HCT116 (cell line): ENCODE data around the gene C19orf44.
"Not testable (repeated sequence)": the region's sequence is repeated elsewhere in the genome, so short reads cannot be mapped to it uniquely, and the experiment has no call there.

Experiments
- CEBPB ChIP-seq: IDR thresholded peaks from 2 replicates; pipeline ENCODE4 v1.6.1; 2012; ENCODE audit warnings: low read depth
- EZH2 ChIP-seq: fragments of 200-600 bp; sonication (generic); IDR thresholded peaks from 2 replicates; pipeline ENCODE4 v1.6.1; 2017; ENCODE audit warnings: antibody characterized with exemption, mixed run types
- FOSL1 ChIP-seq: IDR thresholded peaks from 2 replicates; pipeline ENCODE4 v1.6.1; 2012; ENCODE audit warnings: low read depth
- JUND ChIP-seq: IDR thresholded peaks from 2 replicates; pipeline ENCODE4 v1.6.1; 2012
- POLR2A ChIP-seq: IDR thresholded peaks from 2 replicates; pipeline ENCODE4 v1.7.0; 2011; ENCODE audit warnings: borderline replicate concordance; ENCODE audit not compliant: insufficient read depth, insufficient read length; ENCODE audit errors: extremely low read depth
- POLR2AphosphoS5 ChIP-seq: IDR thresholded peaks from 2 replicates; pipeline ENCODE4 v1.6.1; 2011; ENCODE audit warnings: mild to moderate bottlenecking, low read depth, low read length, moderate library complexity
- RAD21 ChIP-seq: IDR thresholded peaks from 2 replicates; pipeline ENCODE4 v1.6.1; 2012; ENCODE audit warnings: low read depth, mild to moderate bottlenecking
- TCF7L2 ChIP-seq: IDR thresholded peaks from 2 replicates; pipeline ENCODE4 v1.7.0; 2011; ENCODE audit warnings: borderline replicate concordance, inconsistent platforms; ENCODE audit not compliant: insufficient read depth, insufficient read length; ENCODE audit errors: extremely low read depth
- YY1 ChIP-seq: IDR thresholded peaks from 2 replicates; pipeline ENCODE4 v1.6.1; 2011; ENCODE audit warnings: low read length, low read depth, moderate library complexity, mild to moderate bottlenecking; ENCODE audit not compliant: insufficient replicate concordance; ENCODE audit errors: extremely low read depth
- ZNF274 ChIP-seq: fragments of 200-500 bp; sonication (Bioruptor generic); IDR thresholded peaks from 2 replicates; pipeline ENCODE4 v1.6.1; 2014; ENCODE audit warnings: mild to moderate bottlenecking, low read depth, low read length, inconsistent platforms
- TF ChIP-seq, protein P1 (sequence below): IDR thresholded peaks from 2 replicates; pipeline ENCODE4 v1.6.1; 2011; ENCODE audit warnings: mild to moderate bottlenecking, low read length, moderate library complexity; ENCODE audit not compliant: insufficient replicate concordance; ENCODE audit errors: extremely low read depth
- TF ChIP-seq, protein P2 (sequence below), 3 experiments: fragments of 200-600 bp in 1 of 3; sonication (generic) in 1 of 3; IDR thresholded peaks in 2 of 3; conservative IDR thresholded peaks in 1 of 3; 2 replicates each; pipeline ENCODE4 v1.5.1; 2012 to 2017; ENCODE audit warnings: low read depth in 2 of 3, low read length in 2 of 3, antibody characterized with exemption in 1 of 3, borderline replicate concordance in 1 of 3, control low read depth in 1 of 3, mild to moderate bottlenecking in 1 of 3, mixed read lengths in 1 of 3, mixed run types in 1 of 3, moderate library complexity in 1 of 3; ENCODE audit not compliant: insufficient read depth in 1 of 3
- TF ChIP-seq, protein P3 (sequence below): IDR thresholded peaks from 2 replicates; pipeline ENCODE4 v1.6.1; 2012
- TF ChIP-seq, protein P4 (sequence below): IDR thresholded peaks from 2 replicates; pipeline ENCODE4 v1.6.1; 2012

DNA sequence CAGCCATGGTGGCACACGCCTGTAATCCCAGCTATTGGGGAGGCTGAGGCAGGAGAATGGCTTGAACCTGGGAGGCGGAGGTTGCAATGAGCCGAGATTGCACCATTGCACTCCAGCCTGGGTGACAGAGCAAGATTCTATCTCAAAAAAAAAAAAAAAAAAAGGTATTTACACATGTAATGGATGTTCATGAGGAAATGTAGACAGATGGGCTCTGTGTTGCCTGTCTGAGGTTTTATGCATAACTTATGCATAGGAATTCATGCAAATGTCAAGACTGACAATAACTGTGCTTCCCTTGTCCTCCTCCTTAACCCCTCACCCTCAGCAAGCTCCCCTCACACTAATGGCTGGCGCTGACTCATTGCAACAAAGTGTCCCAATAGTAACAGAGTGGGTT is 9.7 kb upstream of the C19orf44 start:
- not testable (repeated sequence) for TF ChIP-seq FOSL1, EZH2, RAD21, POLR2A, POLR2AphosphoS5, YY1, ZNF274, JUND, CEBPB, TCF7L2
- TF ChIP-seq, protein P1, sequence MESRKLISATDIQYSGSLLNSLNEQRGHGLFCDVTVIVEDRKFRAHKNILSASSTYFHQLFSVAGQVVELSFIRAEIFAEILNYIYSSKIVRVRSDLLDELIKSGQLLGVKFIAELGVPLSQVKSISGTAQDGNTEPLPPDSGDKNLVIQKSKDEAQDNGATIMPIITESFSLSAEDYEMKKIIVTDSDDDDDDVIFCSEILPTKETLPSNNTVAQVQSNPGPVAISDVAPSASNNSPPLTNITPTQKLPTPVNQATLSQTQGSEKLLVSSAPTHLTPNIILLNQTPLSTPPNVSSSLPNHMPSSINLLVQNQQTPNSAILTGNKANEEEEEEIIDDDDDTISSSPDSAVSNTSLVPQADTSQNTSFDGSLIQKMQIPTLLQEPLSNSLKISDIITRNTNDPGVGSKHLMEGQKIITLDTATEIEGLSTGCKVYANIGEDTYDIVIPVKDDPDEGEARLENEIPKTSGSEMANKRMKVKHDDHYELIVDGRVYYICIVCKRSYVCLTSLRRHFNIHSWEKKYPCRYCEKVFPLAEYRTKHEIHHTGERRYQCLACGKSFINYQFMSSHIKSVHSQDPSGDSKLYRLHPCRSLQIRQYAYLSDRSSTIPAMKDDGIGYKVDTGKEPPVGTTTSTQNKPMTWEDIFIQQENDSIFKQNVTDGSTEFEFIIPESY, result not testable (repeated sequence)
- TF ChIP-seq, protein P2, sequence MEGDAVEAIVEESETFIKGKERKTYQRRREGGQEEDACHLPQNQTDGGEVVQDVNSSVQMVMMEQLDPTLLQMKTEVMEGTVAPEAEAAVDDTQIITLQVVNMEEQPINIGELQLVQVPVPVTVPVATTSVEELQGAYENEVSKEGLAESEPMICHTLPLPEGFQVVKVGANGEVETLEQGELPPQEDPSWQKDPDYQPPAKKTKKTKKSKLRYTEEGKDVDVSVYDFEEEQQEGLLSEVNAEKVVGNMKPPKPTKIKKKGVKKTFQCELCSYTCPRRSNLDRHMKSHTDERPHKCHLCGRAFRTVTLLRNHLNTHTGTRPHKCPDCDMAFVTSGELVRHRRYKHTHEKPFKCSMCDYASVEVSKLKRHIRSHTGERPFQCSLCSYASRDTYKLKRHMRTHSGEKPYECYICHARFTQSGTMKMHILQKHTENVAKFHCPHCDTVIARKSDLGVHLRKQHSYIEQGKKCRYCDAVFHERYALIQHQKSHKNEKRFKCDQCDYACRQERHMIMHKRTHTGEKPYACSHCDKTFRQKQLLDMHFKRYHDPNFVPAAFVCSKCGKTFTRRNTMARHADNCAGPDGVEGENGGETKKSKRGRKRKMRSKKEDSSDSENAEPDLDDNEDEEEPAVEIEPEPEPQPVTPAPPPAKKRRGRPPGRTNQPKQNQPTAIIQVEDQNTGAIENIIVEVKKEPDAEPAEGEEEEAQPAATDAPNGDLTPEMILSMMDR (IDR thresholded peaks at IDR 0.05 in 2 of 3, conservative IDR thresholded peaks at IDR 0.05 in 1 of 3; ENCODE audit: borderline replicate concordance in 1 of 3, insufficient read depth in 1 of 3, low read depth in 2 of 3, low read length in 2 of 3), result not testable (repeated sequence)
- TF ChIP-seq, protein P3, sequence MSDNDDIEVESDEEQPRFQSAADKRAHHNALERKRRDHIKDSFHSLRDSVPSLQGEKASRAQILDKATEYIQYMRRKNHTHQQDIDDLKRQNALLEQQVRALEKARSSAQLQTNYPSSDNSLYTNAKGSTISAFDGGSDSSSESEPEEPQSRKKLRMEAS, result not testable (repeated sequence)
- TF ChIP-seq, protein P4, sequence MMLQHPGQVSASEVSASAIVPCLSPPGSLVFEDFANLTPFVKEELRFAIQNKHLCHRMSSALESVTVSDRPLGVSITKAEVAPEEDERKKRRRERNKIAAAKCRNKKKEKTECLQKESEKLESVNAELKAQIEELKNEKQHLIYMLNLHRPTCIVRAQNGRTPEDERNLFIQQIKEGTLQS, result not testable (repeated sequence)
